MM.1S (cell line): ENCODE results near the gene MPP1.

Source experiments
- CTCF ChIP-seq: fragments of 300-600 bp; sonication (generic); IDR thresholded peaks from 2 replicates; pipeline ENCODE4 v1.5.1; 2016; ENCODE audit warnings: antibody characterized with exemption, low read length, mixed read lengths
- EZH2 ChIP-seq: fragments of 300-600 bp; sonication (generic); optimal IDR thresholded peaks from 2 replicates; pipeline ENCODE3; 2017; ENCODE audit warnings: low read depth, mild to moderate bottlenecking, antibody characterized with exemption, low read length, mixed read lengths

GRCh38 chrX:154812341-154813101 lies 7.2 kb upstream of the MPP1 start:
- no peak for TF ChIP-seq EZH2
- TF ChIP-seq CTCF: no peak
